Amniotic stem cell (primary cell): ENCODE data around the gene UPP2.

Experiments used
- DNase-seq: peaks from one replicate; lab custom pipeline; 2025; lab: John Stamatoyannopoulos, UW

UPP2 gene

GRCh38 chr2:158112992-158113391 is 11.3 kb downstream of the UPP2 start:
- no peak for DNase-seq

GRCh38 chr2:158113741-158114295 is 12.1 kb downstream of the UPP2 start:
- DNase-seq = no peak

GRCh38 chr2:158114516-158114915 is 12.8 kb downstream of the UPP2 start:
- DNase-seq = no peak

- DNase-seq = no peak
Measured at GRCh38 chr2:158115202-158115767, 13.6 kb downstream of the UPP2 start.

GRCh38 chr2:158116936-158117335 is 15.3 kb downstream of the UPP2 start:
- DNase-seq = no peak

GRCh38 chr2:158120102-158120501 is 18.4 kb downstream of the UPP2 start:
- no peak for DNase-seq

- no peak for DNase-seq
Measured at GRCh38 chr2:158120664-158121641, 19.3 kb downstream of the UPP2 start.

GRCh38 chr2:158124896-158125295 is 23.2 kb downstream of the UPP2 start:
- no peak for DNase-seq

GRCh38 chr2:158125756-158126498 is 24.3 kb downstream of the UPP2 start:
- DNase-seq = no peak

GRCh38 chr2:158127380-158127804 is 25.7 kb downstream of the UPP2 start:
- DNase-seq = no peak

GRCh38 chr2:158128168-158128973 is 26.7 kb downstream of the UPP2 start:
- no peak for DNase-seq

- DNase-seq = no peak
Measured at GRCh38 chr2:158129037-158129436, 27.4 kb downstream of the UPP2 start.

GRCh38 chr2:158130832-158131473 is 29.3 kb downstream of the UPP2 start:
- DNase-seq = no peak

- DNase-seq = no peak
Measured at GRCh38 chr2:158131483-158131912, 29.8 kb downstream of the UPP2 start.

- DNase-seq = no peak
Measured at GRCh38 chr2:158131919-158132566, 30.4 kb downstream of the UPP2 start.

GRCh38 chr2:158134055-158134454 is 32.4 kb downstream of the UPP2 start:
- no peak for DNase-seq

- DNase-seq = no peak
Measured at GRCh38 chr2:158134655-158135054, 33.0 kb downstream of the UPP2 start.

GRCh38 chr2:158135096-158135495 is 33.4 kb downstream of the UPP2 start:
- DNase-seq = no peak

- DNase-seq = no peak
Measured at GRCh38 chr2:158138255-158138654, 36.6 kb downstream of the UPP2 start.

GRCh38 chr2:158140201-158140600 is 38.5 kb downstream of the UPP2 start:
- DNase-seq = no peak
